Stimulated activated CD4-positive, alpha-beta T cell treated with anti-CD3 and anti-CD28 coated beads, Interleukin-1b, Interleukin-23, amount 100 ng/mL, for 48 hours (primary cell): ENCODE results near the gene PPP1R7.
"Not testable (repeated sequence)": the region's sequence is repeated elsewhere in the genome, so short reads cannot be mapped to it uniquely, and the experiment has no call there.

ENCODE experiments used
- DNase-seq: peaks from one replicate; pipeline ENCODE4 v3.0.0-alpha.2; 2020

The PPP1R7 gene

DNA sequence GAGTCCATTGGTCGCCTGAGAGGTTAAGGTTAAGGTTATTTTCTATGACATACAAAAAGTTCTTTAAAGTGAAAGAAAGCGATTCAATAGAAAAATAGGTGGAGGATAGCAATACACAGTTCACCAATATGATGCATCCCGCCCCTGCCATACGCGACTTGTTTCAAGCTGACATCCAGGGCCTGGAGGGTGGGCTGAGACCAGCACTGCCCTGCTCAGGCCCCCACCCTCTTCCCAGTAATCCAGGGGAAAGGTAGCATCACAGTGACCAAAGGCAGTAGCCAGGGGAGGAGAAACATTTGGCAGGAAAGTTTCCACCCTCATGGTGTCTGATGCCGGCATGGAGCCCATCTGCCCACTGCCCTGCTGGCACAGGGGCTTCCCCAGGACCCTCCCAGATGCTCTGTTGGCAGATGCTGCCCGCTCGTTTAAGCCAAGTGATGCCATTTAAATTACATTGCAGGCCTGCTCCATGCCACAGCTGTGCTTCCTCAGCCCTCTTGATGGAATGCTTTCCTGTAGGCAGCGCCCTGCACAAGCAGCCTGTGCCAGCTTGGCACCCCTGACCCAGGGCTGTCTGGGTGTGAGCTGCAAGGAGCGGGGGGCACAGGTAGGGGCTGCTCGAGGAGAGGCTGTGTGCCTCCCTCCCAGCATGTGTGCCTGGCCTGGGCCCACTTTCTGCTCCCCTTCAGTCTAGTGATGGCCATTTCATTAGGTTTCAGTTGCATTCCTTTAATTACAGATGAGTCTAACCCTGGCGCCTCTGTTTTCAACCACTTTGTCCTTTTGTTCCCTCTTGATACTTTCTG is 27.5 kb downstream of the PPP1R7 start:
- DNase-seq = no peak

- DNase-seq = no peak
Measured at GRCh38 chr2:241178961-241179360, 28.7 kb downstream of the PPP1R7 start.

- DNase-seq = peak; percentile 62
Measured at GRCh38 chr2:241179899-241180298, 29.6 kb downstream of the PPP1R7 start.

DNA sequence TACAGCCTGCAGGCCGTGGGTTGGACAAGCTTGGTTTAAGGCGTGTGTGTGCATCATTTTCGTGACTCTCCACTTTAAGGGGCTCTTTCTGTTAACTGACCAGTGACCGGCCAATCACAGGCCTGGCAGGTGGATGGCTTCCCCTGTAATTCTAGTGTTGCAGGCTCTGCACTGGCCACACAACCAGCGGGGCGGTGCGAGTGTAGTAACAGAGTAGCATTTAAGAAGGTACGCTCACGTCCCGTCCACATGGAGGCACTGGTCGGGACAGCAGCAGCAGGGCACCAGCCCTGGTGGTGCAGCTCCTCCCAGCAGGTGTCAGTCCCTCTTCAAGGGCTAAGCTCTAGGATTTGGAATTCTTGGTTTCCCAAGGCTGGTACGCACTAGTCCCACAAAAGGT is 30.2 kb downstream of the PPP1R7 start:
- DNase-seq = no peak

- no peak for DNase-seq
Measured at GRCh38 chr2:241182126-241182525, 31.9 kb downstream of the PPP1R7 start.

DNA sequence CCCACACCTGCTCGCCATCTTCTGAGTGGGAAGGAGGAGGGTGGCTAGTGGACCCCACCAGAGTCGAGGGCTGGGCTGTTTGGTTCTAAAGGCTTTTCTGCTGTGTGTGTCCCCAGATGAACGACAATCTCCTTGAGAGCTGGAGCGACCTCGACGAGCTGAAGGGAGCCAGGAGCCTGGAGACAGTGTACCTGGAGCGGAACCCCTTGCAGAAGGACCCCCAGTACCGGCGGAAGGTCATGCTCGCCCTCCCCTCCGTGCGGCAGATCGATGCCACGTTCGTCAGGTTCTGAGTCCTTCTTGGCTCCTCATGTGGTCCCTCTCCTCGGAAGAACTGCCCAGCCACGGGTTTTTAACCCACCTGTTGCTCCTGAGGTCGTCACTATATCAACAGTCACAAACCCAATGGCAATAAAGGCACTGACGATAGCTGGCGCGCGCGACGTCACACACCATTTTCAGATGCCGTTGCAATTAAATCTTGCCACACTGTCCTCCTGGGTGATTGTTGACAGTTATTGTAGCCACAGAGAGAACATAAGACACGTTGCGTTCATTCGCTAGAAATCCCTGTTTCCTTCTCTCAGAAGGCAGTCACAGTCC is 32.4 kb downstream of the PPP1R7 start:
- no peak for DNase-seq

GRCh38 chr2:241183221-241183620 is 33.0 kb downstream of the PPP1R7 start:
- no peak for DNase-seq

- DNase-seq = no peak
Measured at GRCh38 chr2:241184901-241185300, 34.6 kb downstream of the PPP1R7 start.

GRCh38 chr2:241185961-241186360 is 35.7 kb downstream of the PPP1R7 start:
- DNase-seq = no peak

DNA sequence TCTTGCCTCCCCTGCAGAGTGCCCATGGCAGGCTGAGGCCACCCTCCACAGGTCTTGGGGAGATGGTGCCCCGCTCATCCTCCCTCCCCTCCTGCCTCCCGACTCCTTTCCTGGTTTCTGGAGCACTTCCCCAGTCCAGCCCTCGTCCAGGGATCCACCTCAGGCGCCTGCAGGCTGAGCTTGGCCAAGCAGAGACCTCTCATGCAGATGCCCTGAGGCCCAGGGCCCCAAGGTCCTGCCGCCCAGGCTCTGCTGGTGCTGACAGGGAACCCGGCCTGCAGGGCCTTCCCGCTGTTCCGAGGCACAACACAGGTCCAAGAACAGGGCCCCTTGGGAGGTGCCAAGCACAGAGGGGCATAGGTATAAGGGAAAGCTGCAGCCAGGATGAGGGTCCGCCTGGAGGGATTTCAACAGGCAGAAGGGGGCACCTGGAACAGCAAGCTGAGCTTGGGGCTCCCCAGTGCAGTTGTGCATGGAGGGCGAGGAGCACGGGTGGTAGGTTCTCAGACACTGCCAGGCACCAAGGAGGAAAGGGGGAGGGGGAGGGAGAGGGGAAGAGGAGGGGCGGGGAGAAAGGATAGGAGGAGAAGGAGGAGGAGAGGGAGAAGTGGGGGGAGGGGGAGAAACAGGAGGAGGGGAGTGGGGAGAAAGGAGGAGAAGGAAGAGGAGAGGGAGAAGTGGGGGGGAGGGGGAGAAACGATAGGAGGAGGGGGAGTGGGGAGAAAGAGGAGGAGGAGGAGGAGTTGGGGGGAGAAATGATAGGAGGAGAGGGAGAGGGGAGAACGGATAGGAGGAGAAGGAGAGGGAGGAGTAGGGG is 37.0 kb downstream of the PPP1R7 start:
- no peak for DNase-seq

GRCh38 chr2:241187918-241188234 is 37.6 kb downstream of the PPP1R7 start:
- DNase-seq = no peak

- DNase-seq = no peak
Measured at GRCh38 chr2:241188361-241189092, 38.3 kb downstream of the PPP1R7 start, which contains the start of gene ANO7. ANO7 (plus strand) TSS chr2:241188677; CDS start chr2:241190064, 1,387 bp downstream.

- no peak for DNase-seq
Measured at GRCh38 chr2:241189093-241189855, 39.0 kb downstream of the PPP1R7 start.

- no peak for DNase-seq
Measured at GRCh38 chr2:241189856-241190201, 39.6 kb downstream of the PPP1R7 start.

DNA sequence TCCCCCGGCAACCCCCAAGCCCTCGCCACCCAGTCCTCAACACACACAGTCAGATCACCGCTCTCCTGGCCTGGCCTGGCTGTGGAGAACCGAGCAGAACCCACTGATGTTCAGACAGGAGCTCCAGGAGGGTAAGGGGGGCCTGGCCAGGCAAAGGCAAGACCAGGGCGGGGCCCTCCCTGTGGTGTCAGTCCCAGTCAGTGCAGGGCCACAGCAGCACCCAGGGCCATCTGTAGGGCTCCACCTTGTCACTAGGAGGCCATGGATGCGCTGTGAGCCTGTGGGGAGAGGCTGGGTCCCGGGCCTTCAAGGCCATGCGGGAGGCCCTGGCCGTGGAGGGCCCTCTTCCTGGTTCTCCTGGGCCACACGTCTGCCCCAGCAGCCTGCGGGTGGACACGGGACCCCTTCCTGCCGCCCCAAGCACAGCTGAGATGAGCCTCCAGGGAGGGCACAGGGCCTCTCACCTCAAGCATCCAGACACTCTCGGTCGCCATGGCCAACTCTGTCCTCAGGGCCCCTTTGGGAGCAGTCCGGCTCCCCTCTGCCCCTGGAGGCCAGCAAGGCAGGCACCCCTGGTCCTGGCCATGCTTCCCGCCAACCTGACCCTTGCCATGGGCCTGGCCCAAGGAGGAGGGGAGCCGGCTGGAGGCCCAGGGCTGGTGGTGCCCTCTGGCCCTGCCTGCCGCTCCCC is 40.2 kb downstream of the PPP1R7 start:
- no peak for DNase-seq

- DNase-seq = no peak
Measured at GRCh38 chr2:241191081-241191480, 40.8 kb downstream of the PPP1R7 start.

DNA sequence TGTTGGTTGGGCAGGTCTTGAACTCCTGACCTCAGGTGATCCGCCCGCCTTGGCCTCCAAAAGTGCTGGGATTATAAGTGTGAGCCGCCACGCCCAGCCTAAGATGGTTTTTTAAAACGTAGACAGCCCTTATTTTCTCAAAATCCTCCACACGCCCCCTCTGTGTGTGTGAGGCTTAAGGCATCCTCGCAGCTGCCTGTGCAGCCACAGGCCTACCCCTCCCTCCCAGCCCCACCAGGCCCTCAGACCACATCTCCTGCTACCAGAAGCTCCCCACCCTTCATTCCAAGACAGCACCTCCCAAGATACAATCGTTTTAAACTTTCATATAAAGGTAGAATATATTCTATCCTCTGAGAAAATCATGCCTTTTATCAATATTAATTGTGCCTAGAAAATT is 43.0 kb downstream of the PPP1R7 start:
- no peak for DNase-seq

- no peak for DNase-seq
Measured at GRCh38 chr2:241194811-241195210, 44.5 kb downstream of the PPP1R7 start.

- no peak for DNase-seq
Measured at GRCh38 chr2:241195506-241196130, 45.4 kb downstream of the PPP1R7 start.

DNA sequence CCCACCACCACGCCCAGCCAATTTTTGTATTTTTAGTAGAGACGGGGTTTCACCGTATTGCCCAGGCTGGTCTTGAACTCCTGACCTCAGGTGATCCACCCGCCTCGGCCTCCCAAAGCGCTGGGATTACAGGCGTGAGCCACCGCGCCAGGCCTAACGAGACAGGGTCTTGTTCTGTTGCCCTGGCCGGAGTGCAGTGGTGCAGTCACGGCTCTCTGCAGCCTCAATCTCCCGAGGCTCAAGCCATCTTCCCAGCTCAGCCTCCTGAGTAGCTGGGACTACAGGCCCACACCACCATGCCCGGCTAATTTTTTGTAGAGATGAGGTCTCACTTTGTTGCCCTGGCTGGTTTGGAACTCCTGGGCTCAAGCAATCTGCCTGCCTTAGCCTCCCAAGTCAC is 47.0 kb downstream of the PPP1R7 start:
- DNase-seq = not testable (repeated sequence)

DNA sequence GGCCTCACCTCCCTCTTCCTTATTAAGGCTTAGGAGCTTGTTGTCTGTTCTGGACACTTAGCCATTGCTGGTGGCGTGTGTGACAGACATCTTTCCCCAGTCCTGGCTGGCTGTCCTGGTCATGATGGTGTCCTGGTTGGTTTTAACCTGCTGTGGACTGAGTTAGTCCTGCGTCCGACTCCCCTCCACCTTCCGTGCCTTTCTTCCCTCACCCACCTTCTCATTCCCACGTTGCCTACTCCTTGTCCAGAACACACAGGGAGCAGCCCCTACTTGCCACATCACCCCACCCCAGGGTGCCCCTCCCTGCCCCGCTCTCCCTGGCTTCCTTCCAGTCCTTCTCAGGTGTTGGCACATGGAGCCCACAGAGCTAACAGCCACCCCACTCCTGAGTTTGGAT is 47.7 kb downstream of the PPP1R7 start:
- no peak for DNase-seq
